T-helper 1 cell (primary cell): ENCODE data around the gene MT1HL1.

Source experiments
- DNase-seq, 5 donors: peaks; one replicate each; pipeline ENCODE4 v3.0.0-alpha.2; 2012 to 2020

Gene MT1HL1

DNA sequence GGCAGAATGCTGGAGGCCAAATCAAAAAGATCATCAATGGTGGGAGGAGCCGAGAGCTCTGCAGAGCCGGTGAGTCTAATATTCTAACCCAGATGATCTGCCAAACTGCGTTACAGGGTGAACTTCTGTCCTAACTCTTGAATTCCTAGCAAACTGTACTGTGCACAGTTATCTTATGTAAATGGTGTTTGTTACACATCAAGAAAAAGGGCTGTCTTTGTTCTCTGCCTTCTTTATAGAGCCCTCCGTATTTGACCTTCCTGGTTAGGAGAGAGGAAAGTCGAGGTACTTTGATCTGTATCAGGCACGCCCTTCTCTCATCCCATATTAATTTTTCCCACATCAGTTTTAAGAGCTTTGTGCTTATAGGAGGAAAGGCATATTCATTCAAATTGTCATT, 37.6 kb downstream of the MT1HL1 start:
- DNase-seq, result no peak

- no peak for DNase-seq
Measured at GRCh38 chr1:236963920-236964319, 40.3 kb downstream of the MT1HL1 start.

- DNase-seq, result no peak
Measured at GRCh38 chr1:236959112-236959511, 45.1 kb downstream of the MT1HL1 start.

- no peak for DNase-seq
Measured at GRCh38 chr1:236957235-236957634, 47.0 kb downstream of the MT1HL1 start.
